Skin of body (tissue), 3 donors: ENCODE measurements around the gene SIRPB2. TPM values are rescaled to one million over a fixed set of nuclear protein-coding genes. Genes with fewer than 3 reads are reported as not detected.

ENCODE experiments used
- DNase-seq: peaks from one replicate; lab custom pipeline; 2025; lab: John Stamatoyannopoulos, UW
- small RNA-seq: library from RNA; depleted of rRNA; stranded (forward); fragments of <200 nt; gene quantifications from one replicate; pipeline ENCODE3, GENCODE V24; 2014; ENCODE audit warnings: low replicate concordance
- total RNA-seq: library from RNA; depleted of rRNA; stranded (reverse); fragments of >200 nt; gene quantifications from one replicate; pipeline ENCODE4 v1.2.3, GENCODE V29; 2014

Gene SIRPB2
- total RNA-seq, 1 donor from 2014 or later = 1.8 TPM

GRCh38 chr20:1443085-1443484 is 48.1 kb downstream of the SIRPB2 start:
- DNase-seq = no peak

- DNase-seq = no peak
Observed at GRCh38 chr20:1442304-1442703, 48.9 kb downstream of the SIRPB2 start.

- no peak for DNase-seq
Observed at GRCh38 chr20:1441133-1441532, 50.1 kb downstream of the SIRPB2 start.

- DNase-seq = no peak
Observed at GRCh38 chr20:1440024-1440423, 51.2 kb downstream of the SIRPB2 start.

- no peak for DNase-seq
Observed at GRCh38 chr20:1438361-1438760, 52.9 kb downstream of the SIRPB2 start.

- DNase-seq = peak; percentile 39
Observed at GRCh38 chr20:1437235-1437904, 53.9 kb downstream of the SIRPB2 start.

- no peak for DNase-seq
Observed at GRCh38 chr20:1436263-1436662, 55.0 kb downstream of the SIRPB2 start.

- DNase-seq = no peak
Observed at GRCh38 chr20:1435337-1435699, 55.9 kb downstream of the SIRPB2 start.

GRCh38 chr20:1434571-1435336 is 56.5 kb downstream of the SIRPB2 start:
- peak; percentile 18 for DNase-seq

GRCh38 chr20:1431158-1431557 is 60.1 kb downstream of the SIRPB2 start:
- DNase-seq = no peak

GRCh38 chr20:1430004-1430451 is 61.2 kb downstream of the SIRPB2 start:
- peak; percentile 89 for DNase-seq

- no peak for DNase-seq
Observed at GRCh38 chr20:1429143-1429728, 62.0 kb downstream of the SIRPB2 start.

- DNase-seq = peak; percentile 41
Observed at GRCh38 chr20:1427457-1428054, 63.7 kb downstream of the SIRPB2 start.

GRCh38 chr20:1426231-1426849 is 64.9 kb downstream of the SIRPB2 start:
- DNase-seq = no peak

Small RNAs within 50 kb of the gene (small RNA-seq; reads per million reads assigned to genes)
- not detected for gene RNU6-917P

Other genes starting within 250 kb of the SIRPB2 start
- 1.2 TPM for gene SNPH, start 225.1 kb downstream of the SIRPB2 start, total RNA-seq
- 9.4 TPM for gene SDCBP2, start 162.3 kb downstream of the SIRPB2 start, total RNA-seq
- 102 TPM for gene FKBP1A, start 98.4 kb downstream of the SIRPB2 start, total RNA-seq
- 33.5 TPM for gene NSFL1C, start 24.6 kb downstream of the SIRPB2 start, total RNA-seq
- 0.39 TPM for gene SIRPD, start 66.3 kb upstream of the SIRPB2 start, total RNA-seq
- gene SIRPB1, start 128.6 kb upstream of the SIRPB2 start, total RNA-seq = 0.99 TPM
- not detected for gene SIRPG, start 166.4 kb upstream of the SIRPB2 start, total RNA-seq